Spinal cord (tissue), 10 donors: Measurements from ENCODE around the gene PNLIPRP3. TPM values are rescaled to one million over a fixed set of nuclear protein-coding genes. Genes with fewer than 3 reads are reported as not detected.
"Not testable (repeated sequence)": the region's sequence is repeated elsewhere in the genome, so short reads cannot be mapped to it uniquely, and the experiment has no call there.

Experiments used
- DNase-seq, 6 donors: peaks; one replicate each; pipeline versions ENCODE4 v3.0.0 to v3.0.0-alpha.2; 2013 to 2015; ENCODE audit warnings: low spot score in 6 of 6, low read depth in 4 of 6
- H3K27ac ChIP-seq: one replicate; pipeline ENCODE4 v1.5.1; 2013; ENCODE audit warnings: low read depth, low read length, control low read depth
- H3K27me3 ChIP-seq: one replicate; pipeline ENCODE4 v1.6.1; 2013; ENCODE audit warnings: low read length; ENCODE audit not compliant: control insufficient read depth, insufficient read depth
- H3K36me3 ChIP-seq: one replicate; pipeline ENCODE4 v1.6.1; 2013; ENCODE audit warnings: low read length; ENCODE audit not compliant: control insufficient read depth, insufficient read depth
- H3K4me1 ChIP-seq: one replicate; pipeline ENCODE4 v1.6.1; 2013; ENCODE audit warnings: low read length; ENCODE audit not compliant: control insufficient read depth, insufficient read depth
- H3K4me3 ChIP-seq: one replicate; pipeline ENCODE4 v1.5.1; 2013; ENCODE audit warnings: low read depth, low read length, control low read depth
- H3K9me3 ChIP-seq: one replicate; pipeline ENCODE4 v1.6.1; 2013; ENCODE audit warnings: low read length; ENCODE audit not compliant: control insufficient read depth, insufficient read depth
- WGBS: methylation state at CpG from one replicate; pipeline ENCODE4 v1.1.5; 2013; ENCODE audit warnings: missing lambda C conversion rate; ENCODE audit not compliant: insufficient coverage; 5-methylcytosine and 5-hydroxymethylcytosine counted together
- long read RNA-seq, 4 donors: transcript quantifications; one replicate each; lab custom pipeline, GENCODE V29; 2026
- polyA plus RNA-seq, 2 donors: library from polyadenylated mRNA; unstranded; fragments of 120-200 nt; gene quantifications; one replicate each; pipeline ENCODE4 v1.2.1, GENCODE V29; 2013; ENCODE audit not compliant: insufficient read length in 2 of 2
- total RNA-seq, 2 donors: library from RNA; depleted of rRNA in 1 of 2; stranded (reverse); fragments of 120-200 nt in 1 of 2; fragments of >200 nt in 1 of 2; gene quantifications; one replicate each; pipeline versions ENCODE4 v1.2.3 to v1.2.4, GENCODE V29; 2013 to 2014
- donor health status: healthy.

PNLIPRP3 gene
- total RNA-seq (not detected), polyA plus RNA-seq (not detected)
- long read RNA-seq, donor 1, result 0 reads
- long read RNA-seq, donor 2, result 0 reads
- long read RNA-seq, donor 3, result 0 reads
- long read RNA-seq, donor 4, result 0 reads

DNA sequence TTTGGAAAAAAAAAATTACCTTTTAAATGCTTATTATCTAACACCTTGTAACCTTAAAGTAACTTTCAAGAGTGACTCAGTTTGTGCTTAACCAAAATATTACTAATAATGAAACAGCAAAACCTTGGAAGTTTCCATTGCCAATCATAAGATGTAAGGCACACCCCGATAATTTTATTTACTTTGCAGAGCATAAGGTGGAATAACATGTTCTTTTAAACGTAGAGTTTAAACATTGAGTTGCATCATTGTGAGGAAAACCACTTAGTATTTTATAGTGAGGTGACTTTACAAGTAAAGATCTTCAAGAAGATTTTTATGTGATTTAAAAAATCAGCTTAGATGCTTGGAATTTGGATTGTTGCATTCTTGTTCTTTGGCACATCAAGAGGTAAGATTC lies at the start of gene PNLIPRP3:
TSS of gene PNLIPRP3 (plus strand) at position 177 of the 400 bp plus-strand sequence. CDS start at position 343, 166 bp downstream.
- Histone ChIP-seq H3K27ac (no peak within 1 kb of the TSS), H3K36me3 (no peaks in the 10 kb centered on the region), H3K9me3 (no peaks in the 10 kb centered on the region), H3K4me1 (no peaks in the 10 kb centered on the region), H3K27me3 (no peaks in the 10 kb centered on the region), H3K4me3 (no peak within 1 kb of the TSS)
- WGBS, result no CpG with 5 or more reads among the region's 2 CpGs
- DNase-seq, result no peak

- WGBS, result 100% methylated on average over 1 of the region's 5 CpGs
- Histone ChIP-seq H3K27ac (no peak overlapping the region), H3K4me1 (no peaks in the 10 kb centered on the region), H3K4me3 (no peak overlapping the region), H3K27me3 (no peaks in the 10 kb centered on the region), H3K9me3 (no peaks in the 10 kb centered on the region), H3K36me3 (no peaks in the 10 kb centered on the region)
- DNase-seq, result no peak
These were observed 45.4 kb upstream of the PNLIPRP3 start for GRCh38 chr10:116382290-116382689.

DNA sequence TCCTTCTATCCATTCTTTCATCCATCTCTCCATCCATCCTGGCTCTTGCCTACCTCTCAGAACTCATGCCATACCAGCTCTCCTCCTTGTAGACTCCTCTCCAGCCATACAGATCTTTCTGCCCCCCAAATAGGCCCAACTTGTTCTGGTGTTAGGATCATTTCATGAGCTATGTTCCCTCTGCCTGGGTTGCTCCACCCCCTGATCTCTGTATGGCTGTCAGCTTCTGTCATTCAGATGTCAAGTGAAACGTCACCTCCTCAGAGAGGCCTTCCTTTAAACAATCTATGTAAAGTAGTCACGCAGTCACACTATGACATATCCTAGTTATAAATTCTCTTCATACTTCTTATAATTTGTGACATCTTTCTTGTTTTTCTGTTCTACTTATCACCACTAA lies 42.3 kb upstream of the PNLIPRP3 start:
- no peaks in the 10 kb centered on the region for H3K4me1 ChIP-seq
- H3K4me3 ChIP-seq, result no peak overlapping the region
- no peaks in the 10 kb centered on the region for H3K36me3 ChIP-seq
- no CpG with 5 or more reads among the region's 2 CpGs for WGBS
- no peak for DNase-seq
- H3K27me3 ChIP-seq, result no peaks in the 10 kb centered on the region
- H3K9me3 ChIP-seq, result no peaks in the 10 kb centered on the region
- H3K27ac ChIP-seq, result no peak overlapping the region

- Histone ChIP-seq H3K4me3 (no peak overlapping the region), H3K36me3 (no peaks in the 10 kb centered on the region), H3K4me1 (no peaks in the 10 kb centered on the region), H3K27me3 (no peaks in the 10 kb centered on the region), H3K27ac (no peak overlapping the region), H3K9me3 (no peaks in the 10 kb centered on the region)
- no CpG with 5 or more reads among the region's 1 CpG for WGBS
- DNase-seq, result peak; percentile 24 to 89 (median 38)
These were observed 41.4 kb upstream of the PNLIPRP3 start for GRCh38 chr10:116385994-116386809.

- WGBS, result 97% methylated on average over 39 of the region's 43 CpGs
These were observed 34.3 kb upstream of the PNLIPRP3 start for GRCh38 chr10:116393246-116393831.

DNA sequence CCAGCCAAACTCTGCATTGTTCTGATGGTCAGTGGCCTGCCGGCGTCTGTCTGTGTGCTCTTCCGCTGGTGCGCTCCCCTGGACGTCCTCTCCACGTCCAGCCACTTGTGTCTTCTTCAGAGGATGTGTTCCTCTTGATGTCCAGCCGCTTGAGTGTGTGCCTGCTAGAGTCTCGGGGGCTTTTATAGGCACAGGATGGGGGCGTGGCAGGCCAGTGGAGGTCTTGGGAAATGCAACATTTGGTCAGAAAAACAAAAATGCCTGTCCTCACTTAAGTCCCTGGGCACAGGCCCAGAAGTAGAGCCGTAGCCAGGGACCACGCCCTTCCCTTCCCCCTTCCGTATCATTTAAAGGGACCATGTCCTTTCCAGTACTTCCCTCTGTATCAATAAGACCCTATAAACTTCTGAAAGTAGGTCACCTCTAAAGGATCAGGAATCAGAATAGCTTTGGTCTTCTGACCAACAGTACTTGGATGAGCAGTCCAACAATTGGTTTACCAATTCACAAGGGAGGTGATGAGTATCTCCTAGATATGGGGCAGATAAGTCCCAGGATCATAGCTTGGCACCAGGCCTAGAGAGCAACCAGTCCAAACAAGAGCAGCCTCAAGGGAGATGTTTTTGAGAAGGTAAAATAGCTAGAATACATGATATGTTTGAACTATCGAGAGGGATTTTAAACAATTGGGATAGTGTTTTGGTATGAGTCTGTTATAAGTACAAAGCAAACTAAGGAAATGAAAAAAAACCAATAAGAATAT lies 32.2 kb upstream of the PNLIPRP3 start:
- no peak for DNase-seq
- Histone ChIP-seq H3K27me3 (no peaks in the 10 kb centered on the region), H3K9me3 (no peaks in the 10 kb centered on the region), H3K27ac (no peak overlapping the region), H3K4me3 (no peak overlapping the region), H3K36me3 (no peaks in the 10 kb centered on the region), H3K4me1 (no peaks in the 10 kb centered on the region)
- 88% methylated on average over 12 of the region's 13 CpGs for WGBS

More at GRCh38 chr10:116393246-116393831, 34.3 kb upstream of the PNLIPRP3 start:
- H3K27me3 ChIP-seq, DNase-seq, H3K4me1 ChIP-seq, H3K36me3 ChIP-seq, H3K9me3 ChIP-seq, H3K4me3 ChIP-seq, H3K27ac ChIP-seq: not testable (repeated sequence)

DNA sequence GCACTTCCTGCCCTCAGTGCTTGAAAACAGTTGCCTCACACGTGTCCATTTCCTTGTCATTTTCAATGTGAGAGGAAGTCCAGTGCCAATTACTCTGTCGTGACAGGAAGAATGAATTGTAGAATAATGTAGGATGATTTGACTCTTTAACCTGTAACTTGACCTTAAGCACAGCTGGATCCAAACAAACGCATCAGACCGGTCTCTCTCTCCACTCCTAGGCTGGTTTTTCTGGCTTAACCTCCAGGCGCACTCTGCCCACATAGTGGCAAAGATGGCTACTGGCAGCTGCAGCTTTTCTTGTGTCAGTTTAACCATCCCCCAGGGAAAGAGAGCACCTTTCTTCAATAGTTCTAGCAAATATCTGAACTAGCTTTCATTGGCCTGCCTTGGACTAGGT lies 29.4 kb upstream of the PNLIPRP3 start:
- Histone ChIP-seq H3K36me3 (no peaks in the 10 kb centered on the region), H3K4me1 (no peaks in the 10 kb centered on the region), H3K27ac (no peak overlapping the region), H3K27me3 (no peaks in the 10 kb centered on the region), H3K4me3 (no peak overlapping the region), H3K9me3 (no peaks in the 10 kb centered on the region)
- WGBS, result 93% methylated on average over 3 of the region's 5 CpGs
- DNase-seq, result no peak

GRCh38 chr10:116402858-116403257 lies 24.8 kb upstream of the PNLIPRP3 start:
- H3K27me3 ChIP-seq, result no peaks in the 10 kb centered on the region
- no peaks in the 10 kb centered on the region for H3K36me3 ChIP-seq
- no peak overlapping the region for H3K4me3 ChIP-seq
- 100% methylated on average over 2 of the region's 3 CpGs for WGBS
- H3K9me3 ChIP-seq, result no peaks in the 10 kb centered on the region
- no peaks in the 10 kb centered on the region for H3K4me1 ChIP-seq
- DNase-seq, result no peak
- H3K27ac ChIP-seq, result no peak overlapping the region

DNA sequence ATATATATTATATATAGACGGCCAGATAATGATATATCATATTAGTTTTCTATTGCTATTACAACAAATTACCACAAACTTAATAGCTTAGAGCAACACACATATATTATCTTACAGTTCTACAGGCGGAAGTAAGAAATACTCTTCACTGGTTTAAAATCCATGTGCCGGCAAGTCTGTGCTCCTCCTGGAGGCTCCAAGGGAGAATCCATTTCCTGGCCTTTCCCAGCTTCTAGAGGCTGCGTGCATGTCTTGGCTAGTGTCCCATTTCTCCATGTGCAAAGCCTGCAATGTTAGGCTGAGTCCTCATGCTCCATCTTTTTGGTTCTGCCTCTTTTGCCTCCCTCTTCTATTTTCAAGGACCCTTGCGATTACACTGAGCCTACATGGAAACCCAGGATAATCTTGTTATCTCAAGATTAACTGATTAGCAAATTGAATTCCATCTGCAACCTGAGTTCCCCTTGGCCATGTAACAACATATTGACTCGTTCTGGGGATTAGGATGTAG lies 23.9 kb upstream of the PNLIPRP3 start:
- Histone ChIP-seq H3K27ac (no peak overlapping the region), H3K9me3 (no peaks in the 10 kb centered on the region), H3K36me3 (no peaks in the 10 kb centered on the region), H3K4me1 (no peaks in the 10 kb centered on the region), H3K4me3 (no peak overlapping the region), H3K27me3 (no peaks in the 10 kb centered on the region)
- 86% methylated on average over 4 of the region's 6 CpGs for WGBS
- DNase-seq, result peak in 1 of 6 donors; percentile 9
